Right lobe of liver (tissue), 6 donors: ENCODE measurements around the gene RHBDF1. TPM values are rescaled to one million over a fixed set of nuclear protein-coding genes. Genes with fewer than 3 reads are reported as not detected.
"Not testable (repeated sequence)": the region's sequence is repeated elsewhere in the genome, so short reads cannot be mapped to it uniquely, and the experiment has no call there.

ENCODE experiments used
- ATAC-seq, 4 donors: fragments of 200-7000 bp; cut with Tn5 transposase; one replicate each; pipeline ENCODE4 v1.9.1; 2020; ENCODE audit warnings: mild to moderate bottlenecking in 4 of 4, moderate library complexity in 4 of 4
- DNase-seq, 3 donors: peaks; one replicate each; pipeline ENCODE4 v3.0.0-alpha.2; 2020
- H3K27ac ChIP-seq, 3 donors: fragments of 200-600 bp; one replicate each; pipeline ENCODE4 v1.8.0; 2022
- H3K27me3 ChIP-seq, 2 donors: fragments of 200-600 bp; one replicate each; pipeline ENCODE4 v1.8.0; 2022
- H3K36me3 ChIP-seq, 4 donors: fragments of 200-600 bp; sonication (generic) in 1 of 4; one replicate each; pipeline versions ENCODE4 v1.5.1 to v1.8.0; 2017 to 2022; ENCODE audit warnings: control low read depth in 1 of 4
- H3K4me1 ChIP-seq, 4 donors: fragments of 200-600 bp; sonication (generic) in 1 of 4; one replicate each; pipeline versions ENCODE4 v1.5.1 to v1.8.0; 2017 to 2022; ENCODE audit warnings: control low read depth in 1 of 4
- H3K4me3 ChIP-seq, 3 donors: fragments of 200-600 bp; one replicate each; pipeline ENCODE4 v1.8.0; 2022
- H3K9me3 ChIP-seq, 4 donors: fragments of 200-600 bp; sonication (generic) in 1 of 4; one replicate each; pipeline versions ENCODE4 v1.5.1 to v1.8.0; 2017 to 2022; ENCODE audit warnings: control low read depth in 1 of 4
- CTCF ChIP-seq, 4 donors: fragments of 200-600 bp in 3 of 4; fragments of 450-650 bp in 1 of 4; IDR thresholded peaks; one replicate each; pipeline versions ENCODE4 v1.5.1 to v1.8.0; 2016 to 2022; ENCODE audit warnings: antibody characterized with exemption in 4 of 4, mild to moderate bottlenecking in 2 of 4
- POLR2A ChIP-seq: fragments of 450-650 bp; IDR thresholded peaks from one replicate; pipeline ENCODE4 v1.6.1; 2017; ENCODE audit warnings: antibody characterized with exemption, mild to moderate bottlenecking
- WGBS: methylation state at CpG from one replicate; pipeline ENCODE4 v1.1.6; 2018; ENCODE audit warnings: low coverage, low lambda C conversion rate; ENCODE audit not compliant: insufficient coverage; ENCODE audit errors: missing lambda C conversion rate; 5-methylcytosine and 5-hydroxymethylcytosine counted together
- intact Hi-C, 2 donors: fragments of 100-400 bp; cut with DNase I; formaldehyde crosslinking; loops; one replicate each; pipeline versions ENCODE4 v1.11.2 to v1.14.1; 2022
- total RNA-seq, 6 experiments: library from RNA; depleted of rRNA in 2 of 6; stranded (reverse); fragments of >200 nt in 2 of 6; fragmentation: NEBNext Ultra II Directional in 3 of 6; extraction: Animal tissue kit (Norgen Biotek cat#: 25700) in 3 of 6; gene quantifications; one replicate each; pipeline versions ENCODE4 v1.1.0 to v1.2.4, GENCODE V29; 2016 to 2023
- donor health status: DM: no; HTN: yes; CAD: no.
- donor health status: DM: no; HTN: no; CAD: no.
- donor health status: DM: no; HTN: no; CAD: no.
- donor health status: DM: no; HTN: yes; CAD: no.
- donor health status: DM: no; HTN: yes; CAD: no.

Gene RHBDF1
- total RNA-seq, 6 experiments from 2014 or later, result 5.0 to 14.3 (median 7.1) TPM

GRCh38 chr16:34648-34987 lies 37.8 kb downstream of the RHBDF1 start:
- WGBS, result 57% methylated on average over 6 of the region's 6 CpGs
- DNase-seq (no peak), ATAC-seq (peak in 1 of 4 donors; percentile 5)
- TF ChIP-seq CTCF (IDR thresholded peaks at IDR 0.05) (no peak), POLR2A (no peak)
- no peak overlapping the region for H3K27ac ChIP-seq
- H3K4me3 ChIP-seq, result no peak overlapping the region
- no peaks in the 10 kb centered on the region for H3K4me1 ChIP-seq
- no peaks in the 10 kb centered on the region for H3K27me3 ChIP-seq
- H3K9me3 ChIP-seq, result no peaks in the 10 kb centered on the region
- H3K36me3 ChIP-seq, result no peaks in the 10 kb centered on the region
- intact Hi-C loops, result no loop called here

- WGBS, result 87% methylated on average over 11 of the region's 21 CpGs
- peak in 1 of 4 donors; percentile 11 for ATAC-seq
- no peak overlapping the region for H3K27ac ChIP-seq
- H3K36me3 ChIP-seq, result no peaks in the 10 kb centered on the region
- intact Hi-C loops, result no loop called here
- H3K9me3 ChIP-seq, result no peaks in the 10 kb centered on the region
- H3K4me3 ChIP-seq, result no peak overlapping the region
- TF ChIP-seq POLR2A (no peak), CTCF (IDR thresholded peaks at IDR 0.05) (no peak)
- no peaks in the 10 kb centered on the region for H3K27me3 ChIP-seq
- no peaks in the 10 kb centered on the region for H3K4me1 ChIP-seq
- DNase-seq, result no peak
These were observed 38.4 kb downstream of the RHBDF1 start for GRCh38 chr16:33877-34647.

GRCh38 chr16:33154-33876 lies 39.1 kb downstream of the RHBDF1 start:
- intact Hi-C loops, DNase-seq: not testable (repeated sequence)
- 67% methylated on average over 2 of the region's 8 CpGs for WGBS

GRCh38 chr16:30627-31026 lies 41.8 kb downstream of the RHBDF1 start:
- H3K9me3 ChIP-seq, H3K36me3 ChIP-seq, H3K27me3 ChIP-seq, H3K4me1 ChIP-seq, intact Hi-C loops, H3K27ac ChIP-seq, H3K4me3 ChIP-seq, DNase-seq, ATAC-seq: not testable (repeated sequence)
- WGBS, result no CpG with 5 or more reads among the region's 7 CpGs

More at GRCh38 chr16:33154-33876, 39.1 kb downstream of the RHBDF1 start:
- not testable (repeated sequence) for H3K36me3 ChIP-seq, ATAC-seq, H3K4me3 ChIP-seq, H3K27ac ChIP-seq, H3K9me3 ChIP-seq, H3K4me1 ChIP-seq, H3K27me3 ChIP-seq

- H3K27me3 ChIP-seq, result not testable (repeated sequence)
These were observed 46.5 kb downstream of the RHBDF1 start for GRCh38 chr16:25926-26348.

GRCh38 chr16:24151-24550 lies 48.3 kb downstream of the RHBDF1 start:
- H3K36me3 ChIP-seq, intact Hi-C loops: not testable (repeated sequence)
- ATAC-seq, result peak in 1 of 4 donors; percentile 8

More at GRCh38 chr16:25926-26348, 46.5 kb downstream of the RHBDF1 start:
- H3K4me1 ChIP-seq, H3K4me3 ChIP-seq, DNase-seq, H3K9me3 ChIP-seq, intact Hi-C loops, H3K36me3 ChIP-seq, H3K27ac ChIP-seq: not testable (repeated sequence)
- WGBS, result 41% methylated on average over 2 of the region's 5 CpGs
- peak in 1 of 4 donors; percentile 13 for ATAC-seq

GRCh38 chr16:20886-21285 lies 51.5 kb downstream of the RHBDF1 start:
- H3K4me1 ChIP-seq, ATAC-seq, intact Hi-C loops, H3K9me3 ChIP-seq, H3K27ac ChIP-seq, H3K4me3 ChIP-seq, H3K36me3 ChIP-seq, DNase-seq, H3K27me3 ChIP-seq: not testable (repeated sequence)
- 79% methylated on average over 12 of the region's 12 CpGs for WGBS

More at GRCh38 chr16:24151-24550, 48.3 kb downstream of the RHBDF1 start:
- not testable (repeated sequence) for H3K27me3 ChIP-seq, H3K27ac ChIP-seq, H3K4me1 ChIP-seq, H3K9me3 ChIP-seq, DNase-seq, H3K4me3 ChIP-seq
- 93% methylated on average over 5 of the region's 22 CpGs for WGBS

- H3K27me3 ChIP-seq, intact Hi-C loops, H3K9me3 ChIP-seq, ATAC-seq, H3K4me3 ChIP-seq, H3K36me3 ChIP-seq, H3K4me1 ChIP-seq, H3K27ac ChIP-seq, DNase-seq: not testable (repeated sequence)
- 89% methylated on average over 3 of the region's 20 CpGs for WGBS
These were observed 55.2 kb downstream of the RHBDF1 start for GRCh38 chr16:17062-17765.
